PFSK-1 (cell line): Measurements from ENCODE around the gene MRAS.

Experiments used
- FOXP2 ChIP-seq: optimal IDR thresholded peaks from 2 replicates; pipeline ENCODE3; 2011; ENCODE audit warnings: borderline replicate concordance, control low read depth, inconsistent platforms; ENCODE audit not compliant: insufficient read depth; ENCODE audit errors: extremely low read length, extremely low read depth
- POLR2AphosphoS5 ChIP-seq: IDR thresholded peaks from 2 replicates; pipeline ENCODE4 v1.6.1; 2012; ENCODE audit warnings: low read depth, mild to moderate bottlenecking, control low read depth, low read length, moderate library complexity
- REST ChIP-seq, 2 experiments: IDR thresholded peaks; 2 replicates each; pipeline versions ENCODE4 v1.6.1 to v1.8.0; 2011 to 2012; ENCODE audit warnings: low read depth in 2 of 2, low read length in 2 of 2, control low read depth in 1 of 2, inconsistent platforms in 1 of 2, mild to moderate bottlenecking in 1 of 2, moderate library complexity in 1 of 2; ENCODE audit not compliant: insufficient read depth in 1 of 2
- SIN3A ChIP-seq: IDR thresholded peaks from 2 replicates; pipeline ENCODE4 v1.6.1; 2012; ENCODE audit warnings: mild to moderate bottlenecking, low read length, moderate library complexity, borderline replicate concordance; ENCODE audit not compliant: insufficient read depth
- TAF1 ChIP-seq: IDR thresholded peaks from 2 replicates; pipeline ENCODE4 v1.6.1; 2012; ENCODE audit warnings: low read length, control low read depth, borderline replicate concordance; ENCODE audit not compliant: insufficient read depth

Gene MRAS

GRCh38 chr3:138406606-138407005, 58.2 kb downstream of the MRAS start:
- TF ChIP-seq POLR2AphosphoS5, result no peak

- no peak for TF ChIP-seq REST (IDR thresholded peaks at IDR 0.05; ENCODE audit: insufficient read depth in 1 of 2, low read depth in 2 of 2, low read length in 2 of 2)
- TF ChIP-seq POLR2AphosphoS5, result no peak
- TF ChIP-seq FOXP2, result no peak
- TF ChIP-seq TAF1, result no peak
- TF ChIP-seq SIN3A, result no peak
Observed at GRCh38 chr3:138407236-138407907, 59.0 kb downstream of the MRAS start.

- TF ChIP-seq TAF1 (no peak), POLR2AphosphoS5 (no peak), SIN3A (no peak), REST (IDR thresholded peaks at IDR 0.05; ENCODE audit: insufficient read depth in 1 of 2, low read depth in 2 of 2, low read length in 2 of 2) (no peak), FOXP2 (no peak)
Observed at GRCh38 chr3:138408751-138409570, 60.6 kb downstream of the MRAS start.

- TF ChIP-seq FOXP2, result no peak
- TF ChIP-seq REST (IDR thresholded peaks at IDR 0.05; ENCODE audit: insufficient read depth in 1 of 2, low read depth in 2 of 2, low read length in 2 of 2), result no peak
- TF ChIP-seq POLR2AphosphoS5, result no peak
- no peak for TF ChIP-seq TAF1
- TF ChIP-seq SIN3A, result no peak
Observed at GRCh38 chr3:138412821-138413551, 64.6 kb downstream of the MRAS start.

- TF ChIP-seq REST (IDR thresholded peaks at IDR 0.05; ENCODE audit: insufficient read depth in 1 of 2, low read depth in 2 of 2, low read length in 2 of 2), result no peak
- no peak for TF ChIP-seq FOXP2
- no peak for TF ChIP-seq SIN3A
- TF ChIP-seq POLR2AphosphoS5, result no peak
- TF ChIP-seq TAF1, result no peak
Observed at GRCh38 chr3:138417559-138417982, 69.2 kb downstream of the MRAS start.
